ENCODE measurements around the gene ALDH4A1.

- TF ChIP-seq POLR2AphosphoS5 (IDR thresholded peaks at IDR 0.05; ENCODE audit: low read depth, low read length) (no peak), POLR2A (IDR thresholded peaks at IDR 0.05; ENCODE audit: low read depth, low read length) (no peak), TAF1 (IDR thresholded peaks at IDR 0.05; ENCODE audit: borderline replicate concordance, low read depth, low read length) (no peak)
Observed at GRCh38 chr1:18878538-18879214, 23.7 kb downstream of the ALDH4A1 start.
